Glomerular endothelial cell (primary cell): ENCODE results near the gene SAMD4B. TPM values are rescaled to one million over a fixed set of nuclear protein-coding genes. Genes with fewer than 3 reads are reported as not detected.

ENCODE experiments used
- DNase-seq: peaks from one replicate; pipeline ENCODE4 v3.0.0-alpha.2; 2011; ENCODE audit warnings: low read depth, low spot score; ENCODE audit errors: extremely low read depth
- total RNA-seq: library from RNA; depleted of rRNA; stranded (reverse); fragments of >200 nt; gene quantifications from 2 replicates; pipeline ENCODE4 v1.2.3, GENCODE V29; 2015

SAMD4B gene
- total RNA-seq, 1 donor from 2014 or later, result 89.1 TPM

DNA sequence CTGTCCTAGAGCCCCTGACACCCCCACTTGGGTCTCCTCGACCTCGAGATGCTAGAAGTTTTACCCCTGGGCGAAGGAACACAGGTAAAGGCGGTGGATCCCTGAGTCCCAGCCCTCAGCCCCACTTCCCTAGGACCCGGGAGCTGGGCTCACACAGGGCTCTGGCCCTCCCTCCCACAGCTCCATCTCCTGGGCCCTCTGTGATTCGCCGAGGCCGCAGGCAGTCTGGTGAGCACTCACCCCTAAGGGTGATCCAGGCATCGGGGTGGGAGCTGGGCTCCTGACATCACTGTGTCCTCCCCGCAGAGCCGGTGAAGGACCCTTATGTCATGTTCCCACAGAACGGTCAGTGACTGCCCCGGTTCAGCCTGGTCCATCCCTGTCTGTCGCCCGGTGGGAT lies 78.5 kb downstream of the SAMD4B start:
- DNase-seq, result no peak

GRCh38 chr19:39422020-39422419 lies 79.8 kb downstream of the SAMD4B start:
- DNase-seq, result no peak

GRCh38 chr19:39423258-39424086 lies 81.3 kb downstream of the SAMD4B start:
- no peak for DNase-seq

DNA sequence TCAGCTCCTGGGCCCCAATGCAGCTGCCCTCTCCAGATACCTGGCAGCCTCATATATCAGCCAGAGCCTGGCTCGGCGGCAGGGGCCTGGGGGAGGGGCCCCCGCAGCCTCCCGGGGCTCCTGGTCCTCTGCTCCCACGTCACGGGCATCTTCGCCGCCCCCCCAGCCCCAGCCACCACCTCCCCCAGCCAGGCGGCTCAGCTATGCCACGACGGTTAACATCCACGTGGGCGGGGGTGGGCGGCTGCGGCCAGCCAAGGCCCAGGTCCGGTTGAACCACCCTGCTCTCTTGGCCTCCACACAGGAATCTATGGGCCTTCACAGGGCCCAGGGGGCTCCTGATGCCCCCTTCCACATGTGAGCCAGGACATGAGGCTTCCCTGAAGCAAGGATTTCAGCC lies 82.7 kb downstream of the SAMD4B start:
- no peak for DNase-seq

GRCh38 chr19:39425744-39426143 lies 83.5 kb downstream of the SAMD4B start:
- DNase-seq, result no peak

DNA sequence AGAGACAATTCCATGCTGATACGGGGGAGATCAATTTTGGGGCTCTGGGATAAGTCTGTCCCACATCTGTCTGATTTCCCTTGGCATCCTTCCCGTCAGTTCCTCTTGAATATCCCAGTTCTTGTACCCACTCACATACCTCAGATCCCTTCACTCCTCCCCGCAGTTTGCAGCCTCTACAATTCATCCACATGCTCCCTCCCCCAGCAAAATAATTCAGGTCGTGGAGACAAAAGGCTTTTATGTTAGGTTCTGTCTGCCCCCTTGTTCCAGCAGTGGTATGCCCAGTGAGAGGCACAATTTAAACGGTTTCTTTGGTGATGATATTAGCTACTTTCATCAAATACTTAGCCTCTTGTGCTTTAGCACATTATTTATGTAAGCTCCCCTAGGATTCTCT lies 83.9 kb downstream of the SAMD4B start:
- DNase-seq, result no peak

DNA sequence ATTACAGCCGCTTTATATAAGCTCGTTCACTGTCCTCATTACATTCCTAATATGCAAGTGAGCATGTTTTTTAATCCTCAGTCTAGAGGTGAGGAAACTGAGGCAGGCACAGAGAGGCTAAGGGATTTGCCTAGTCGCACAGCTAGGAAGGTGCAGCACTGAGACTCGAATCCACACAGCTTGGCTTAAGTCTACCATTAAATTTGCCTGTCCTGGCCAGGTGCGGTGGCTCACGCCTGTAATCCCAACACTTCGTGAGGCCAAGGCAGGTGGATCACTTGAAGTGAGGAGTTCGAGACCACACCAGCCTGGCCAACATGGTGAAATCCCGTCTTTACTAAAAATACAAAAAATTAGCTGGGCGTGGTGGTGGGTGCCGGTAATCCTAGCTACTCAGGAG lies 85.5 kb downstream of the SAMD4B start:
- DNase-seq, result no peak

GRCh38 chr19:39428283-39429112 lies 86.3 kb downstream of the SAMD4B start:
- DNase-seq, result no peak

DNA sequence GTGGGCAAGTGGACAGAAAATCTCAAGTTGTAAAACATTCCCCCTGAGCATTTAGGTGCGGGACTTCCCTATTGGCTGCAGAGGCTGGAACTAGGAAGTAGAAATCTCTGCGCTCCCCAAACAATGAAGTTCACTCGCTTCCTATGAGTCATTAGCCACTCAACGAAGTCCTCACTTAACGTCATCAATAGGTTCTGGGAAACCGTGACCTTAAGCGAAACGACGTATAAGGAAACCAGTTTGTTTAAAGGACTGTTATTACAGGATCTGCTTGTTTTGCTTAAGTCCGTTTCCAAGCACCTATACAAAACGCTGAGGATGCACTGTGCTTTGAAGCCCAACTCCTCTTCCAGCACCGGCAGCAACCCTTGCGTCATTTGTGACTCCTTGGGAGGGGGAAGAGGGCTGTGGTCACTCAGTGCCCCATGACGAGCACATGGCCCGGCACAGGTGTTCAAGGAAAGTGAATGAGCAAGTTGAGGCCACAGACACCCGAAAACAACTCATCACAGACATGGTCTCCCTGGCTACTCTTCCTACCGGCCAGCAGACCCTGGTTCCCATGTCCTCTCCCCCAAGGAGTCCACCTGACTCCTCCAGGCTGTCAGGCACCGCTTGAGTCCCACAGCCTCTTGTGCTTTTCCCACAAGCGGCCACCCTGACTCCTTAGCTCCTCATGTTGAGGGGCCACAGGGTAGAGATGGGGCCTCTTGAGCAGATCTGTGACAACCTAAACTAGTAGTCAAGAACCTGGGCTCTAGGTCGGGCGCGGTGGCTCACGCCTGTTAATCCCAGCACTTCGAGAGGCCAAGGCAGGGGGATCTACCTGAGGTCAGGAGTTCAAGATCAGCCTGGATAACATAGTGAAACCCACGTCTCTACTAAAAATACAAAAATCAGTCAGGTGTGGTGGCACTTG lies 88.7 kb downstream of the SAMD4B start:
- peak; percentile 100 for DNase-seq

- DNase-seq, result no peak
Measured at GRCh38 chr19:39432677-39433025, 90.4 kb downstream of the SAMD4B start.

- DNase-seq, result no peak
Measured at GRCh38 chr19:39433480-39434079, 91.4 kb downstream of the SAMD4B start.

DNA sequence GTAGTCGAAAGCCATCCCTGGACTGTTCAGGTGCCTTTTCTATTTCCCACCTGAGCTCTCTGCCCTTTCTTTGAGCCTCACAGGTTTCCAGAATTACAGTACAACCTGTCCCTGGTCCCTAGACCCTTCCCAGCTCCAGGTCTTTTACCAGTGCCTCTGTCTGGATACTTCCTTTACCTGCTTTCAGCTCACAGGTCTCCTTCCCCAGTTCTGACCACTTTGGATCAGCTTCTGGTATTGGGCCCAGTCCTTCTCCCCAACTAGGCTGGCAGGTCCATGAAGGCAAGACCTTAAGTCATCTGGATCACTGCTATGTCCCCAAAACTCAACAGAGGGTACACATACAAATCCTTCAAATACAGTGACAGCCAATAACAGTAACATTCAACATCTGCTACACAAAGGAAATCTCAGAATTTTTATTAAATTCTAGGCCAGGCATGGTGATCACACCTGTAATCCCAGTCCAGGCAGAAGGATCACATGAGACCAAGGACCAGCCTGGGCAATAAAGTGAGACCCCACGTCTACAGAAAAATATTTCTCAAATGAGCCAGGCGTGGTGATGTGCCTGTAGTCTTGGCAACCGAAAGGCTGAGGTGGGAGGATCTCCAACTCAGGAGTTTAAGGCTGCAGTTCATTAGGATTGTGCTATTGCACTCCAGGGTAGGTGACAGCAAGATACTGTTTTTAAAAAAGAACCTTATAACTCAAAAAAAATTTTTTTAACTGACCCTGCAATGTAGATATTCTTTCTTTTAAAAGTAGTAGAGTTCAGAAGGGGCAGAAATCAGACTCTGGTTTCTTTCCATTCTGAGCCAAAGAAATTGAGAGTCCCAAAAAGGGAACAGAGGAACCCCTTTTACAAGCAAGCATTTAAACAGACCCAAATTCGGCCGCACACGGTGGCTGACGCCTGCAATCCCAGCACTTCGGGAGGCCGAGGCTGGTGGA lies 92.2 kb downstream of the SAMD4B start:
- no peak for DNase-seq

Other genes starting within 250 kb of the SAMD4B start
- gene PAK4, start 216.6 kb upstream of the SAMD4B start, total RNA-seq, result 26.4 and 36.6 TPM in 2 replicates
- gene NCCRP1, start 145.5 kb upstream of the SAMD4B start, total RNA-seq, result not detected in 2 replicates
- gene SYCN, start 138.2 kb upstream of the SAMD4B start, total RNA-seq, result not detected in 2 replicates
- not detected in 2 replicates for gene IFNL3, start 97.4 kb upstream of the SAMD4B start, total RNA-seq
- not detected in 2 replicates for gene IFNL4, start 93.6 kb upstream of the SAMD4B start, total RNA-seq
- not detected in 2 replicates for gene IFNL2, start 74.0 kb upstream of the SAMD4B start, total RNA-seq
- gene IFNL1, start 46.0 kb upstream of the SAMD4B start, total RNA-seq, result not detected in 2 replicates
- 0.34 and 1.2 TPM in 2 replicates for gene LRFN1, start 21.6 kb upstream of the SAMD4B start, total RNA-seq
- 92.9 and 104 TPM in 2 replicates for gene GMFG, start 6.4 kb upstream of the SAMD4B start, total RNA-seq
- 27.4 and 32.1 TPM in 2 replicates for gene PAF1, start 48.7 kb downstream of the SAMD4B start, total RNA-seq
- 25.1 and 29.5 TPM in 2 replicates for gene MED29, start 49.0 kb downstream of the SAMD4B start, total RNA-seq
- gene ZFP36, start 64.4 kb downstream of the SAMD4B start, total RNA-seq, result 6.5 and 21.6 TPM in 2 replicates
- 26.4 and 60.0 TPM in 2 replicates for gene PLEKHG2, start 70.2 kb downstream of the SAMD4B start, total RNA-seq
- 802 and 1,288 TPM in 2 replicates for gene RPS16, start 93.5 kb downstream of the SAMD4B start, total RNA-seq
- gene SUPT5H, start 103.2 kb downstream of the SAMD4B start, total RNA-seq, result 100 and 104 TPM in 2 replicates
- gene TIMM50, start 138.4 kb downstream of the SAMD4B start, total RNA-seq, result 64.0 and 64.8 TPM in 2 replicates
- 0.87 and 2.0 TPM in 2 replicates for gene DLL3, start 156.5 kb downstream of the SAMD4B start, total RNA-seq
- gene SELENOV, start 172.7 kb downstream of the SAMD4B start, total RNA-seq, result not detected in 2 replicates
- gene EID2B, start 190.4 kb downstream of the SAMD4B start, total RNA-seq, result 1.5 and 4.1 TPM in 2 replicates
- 11.4 and 19.0 TPM in 2 replicates for gene EID2, start 197.7 kb downstream of the SAMD4B start, total RNA-seq